ENCODE measurements around the gene VEZF1. TPM values are rescaled to one million over a fixed set of nuclear protein-coding genes. Genes with fewer than 3 reads are reported as not detected.

VEZF1 gene
- total RNA-seq, 1 experiment from 2014 or later: 78.1 TPM

GRCh38 chr17:57940231-57940630 is 47.8 kb downstream of the VEZF1 start:
- H3K27ac ChIP-seq (ENCODE audit: low read length): peak overlapping the region; percentile 52
- no peaks in the 10 kb centered on the region for H3K36me3 ChIP-seq (ENCODE audit: low read depth, low read length)
- intact Hi-C loops (cut with micrococcal nuclease): no loop called here
- H3K4me1 ChIP-seq (ENCODE audit: insufficient read depth, low read length): peaks cover 67% of the 10 kb centered on the region
- TF ChIP-seq EZH2phosphoT487 (IDR thresholded peaks at IDR 0.05; ENCODE audit: borderline replicate concordance, low read length) (no peak), EZH2 (IDR thresholded peaks at IDR 0.05; ENCODE audit: low read length, unreplicated experiment) (no peak), CTCF (conservative IDR thresholded peaks at IDR 0.05; ENCODE audit: low read depth, low read length) (no peak)
- H3F3A ChIP-seq (ENCODE audit: low read length, unreplicated experiment): no peaks in the 10 kb centered on the region
- peak overlapping the region; percentile 26 for H3K4me2 ChIP-seq (ENCODE audit: low read length)
- POLR2A ChIA-PET (ENCODE audit: unreplicated experiment): interaction anchor here (1.1 to 1.4 kb wide), 2 partner anchors 48 to 61 kb away, joined by 3 to 5 read pairs; partner anchors contain the start of gene VEZF1
- DNase-seq (no peak), ATAC-seq (peak; percentile 2)
- H3K9ac ChIP-seq (ENCODE audit: low read length): no peak overlapping the region
- H3K79me2 ChIP-seq (ENCODE audit: low read length): peaks cover 88% of the 10 kb centered on the region
- H3K4me3 ChIP-seq (ENCODE audit: low read length): no peak overlapping the region
- no peaks in the 10 kb centered on the region for H4K20me1 ChIP-seq (ENCODE audit: low read length)
- no peaks in the 10 kb centered on the region for H3K9me3 ChIP-seq (ENCODE audit: low read length)
- no peaks in the 10 kb centered on the region for H3K9me2 ChIP-seq (replicated peaks; ENCODE audit: low read length)
- no TSS peak for BruUV-seq (replicated peaks)
- H3K27me3 ChIP-seq (ENCODE audit: low read length): no peaks in the 10 kb centered on the region
- no peak overlapping the region for H2AFZ ChIP-seq (ENCODE audit: low read length)
- CTCF ChIA-PET: interaction anchor here (1.5 to 1.6 kb wide), 2 partner anchors 16 to 59 kb away, joined by 3 read pairs; partner anchors contain the start of gene CUEDC1

DNA sequence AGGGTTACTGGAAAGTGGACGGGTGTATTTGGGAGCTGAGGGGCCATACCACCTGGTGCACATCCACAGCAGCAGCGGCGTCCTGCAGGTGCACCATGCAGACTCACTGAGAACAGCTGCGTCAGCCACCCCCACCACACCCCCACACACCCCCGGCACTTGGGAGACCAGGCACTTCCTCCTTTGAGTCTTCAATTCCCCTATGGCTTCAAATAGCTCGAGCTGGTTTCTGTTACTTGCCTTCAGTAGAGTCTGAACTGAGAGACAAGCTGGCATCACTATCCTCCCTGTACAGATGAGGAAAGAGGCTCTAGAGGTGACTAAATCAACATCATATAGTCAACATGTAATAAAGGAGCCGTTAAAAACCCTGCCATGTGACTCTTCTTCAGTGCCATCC is 48.3 kb downstream of the VEZF1 start:
- H3K9me2 ChIP-seq (replicated peaks; ENCODE audit: low read length): no peaks in the 10 kb centered on the region
- no peak overlapping the region for H3K9ac ChIP-seq (ENCODE audit: low read length)
- no TSS peak for BruUV-seq (replicated peaks)
- DNase-seq (no peak), ATAC-seq (no peak)
- no peak for TF ChIP-seq EZH2 (IDR thresholded peaks at IDR 0.05; ENCODE audit: low read length, unreplicated experiment)
- no peak for TF ChIP-seq CTCF (conservative IDR thresholded peaks at IDR 0.05; ENCODE audit: low read depth, low read length)
- no peak for TF ChIP-seq EZH2phosphoT487 (IDR thresholded peaks at IDR 0.05; ENCODE audit: borderline replicate concordance, low read length)
- intact Hi-C loops (cut with micrococcal nuclease): no loop called here
- no peaks in the 10 kb centered on the region for H4K20me1 ChIP-seq (ENCODE audit: low read length)
- no peaks in the 10 kb centered on the region for H3K36me3 ChIP-seq (ENCODE audit: low read depth, low read length)
- no peaks in the 10 kb centered on the region for H3F3A ChIP-seq (ENCODE audit: low read length, unreplicated experiment)
- no peak overlapping the region for H2AFZ ChIP-seq (ENCODE audit: low read length)
- H3K4me3 ChIP-seq (ENCODE audit: low read length): no peak overlapping the region
- H3K4me1 ChIP-seq (ENCODE audit: insufficient read depth, low read length): peaks cover 69% of the 10 kb centered on the region
- H3K79me2 ChIP-seq (ENCODE audit: low read length): peaks cover 84% of the 10 kb centered on the region
- CTCF ChIA-PET: interaction anchor here (1.5 to 1.6 kb wide), 2 partner anchors 16 to 60 kb away, joined by 3 read pairs; partner anchors contain the start of gene CUEDC1
- no peaks in the 10 kb centered on the region for H3K27me3 ChIP-seq (ENCODE audit: low read length)
- peak overlapping the region; percentile 52 for H3K27ac ChIP-seq (ENCODE audit: low read length)
- H3K9me3 ChIP-seq (ENCODE audit: low read length): no peaks in the 10 kb centered on the region
- H3K4me2 ChIP-seq (ENCODE audit: low read length): peak overlapping the region; percentile 26; the same call in 1 of the 2 replicates
- POLR2A ChIA-PET (ENCODE audit: unreplicated experiment): interaction anchor here (1.1 kb wide), 1 partner anchor 61 kb away, joined by 3 read pairs; no protein-coding TSS in a partner anchor

DNA sequence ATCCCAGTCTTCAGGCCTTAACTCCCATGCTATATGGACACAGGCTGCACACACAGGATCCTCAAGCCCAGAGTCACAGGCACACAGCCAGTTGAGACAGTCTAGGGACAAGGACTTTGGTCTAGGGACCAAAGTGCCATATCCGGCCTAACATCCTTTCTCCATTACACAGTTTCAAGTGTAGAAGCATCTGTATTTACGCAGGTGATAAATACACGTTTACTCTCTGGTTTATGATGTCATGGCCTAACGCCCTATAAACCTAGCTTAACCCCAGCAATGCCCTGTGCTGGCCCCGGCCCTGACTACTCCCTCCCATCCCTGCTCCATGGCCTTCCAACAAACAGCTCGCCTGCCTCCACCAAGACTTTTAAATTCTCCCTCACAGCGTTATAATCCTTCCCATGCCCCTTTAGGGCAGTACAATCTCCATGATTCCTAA is 50.0 kb downstream of the VEZF1 start:
- Histone ChIP-seq H3K27ac (ENCODE audit: low read length) (0 out of 2 replicates have a peak overlapping the region, but pooled peaks have one; percentile 3), H4K20me1 (ENCODE audit: low read length) (no peaks in the 10 kb centered on the region)

More for the DNA sequence above, 50.0 kb downstream of the VEZF1 start:
- intact Hi-C loops (cut with micrococcal nuclease): no loop called here
- H3K9ac ChIP-seq (ENCODE audit: low read length): no peak overlapping the region
- no peak overlapping the region for H2AFZ ChIP-seq (ENCODE audit: low read length)
- ATAC-seq (no peak), DNase-seq (no peak)
- no peaks in the 10 kb centered on the region for H3K27me3 ChIP-seq (ENCODE audit: low read length)
- no TSS peak for BruUV-seq (replicated peaks)
- H3K9me3 ChIP-seq (ENCODE audit: low read length): no peaks in the 10 kb centered on the region
- CTCF ChIA-PET: no interaction called here
- H3K79me2 ChIP-seq (ENCODE audit: low read length): peaks cover 85% of the 10 kb centered on the region
- H3K4me1 ChIP-seq (ENCODE audit: insufficient read depth, low read length): peaks cover 76% of the 10 kb centered on the region
- POLR2A ChIA-PET (ENCODE audit: unreplicated experiment): no interaction called here
- H3K36me3 ChIP-seq (ENCODE audit: low read depth, low read length): no peaks in the 10 kb centered on the region
- TF ChIP-seq EZH2 (IDR thresholded peaks at IDR 0.05; ENCODE audit: low read length, unreplicated experiment): no peak
- no peak for TF ChIP-seq EZH2phosphoT487 (IDR thresholded peaks at IDR 0.05; ENCODE audit: borderline replicate concordance, low read length)
- TF ChIP-seq CTCF (conservative IDR thresholded peaks at IDR 0.05; ENCODE audit: low read depth, low read length): no peak
- no peak overlapping the region for H3K4me2 ChIP-seq (ENCODE audit: low read length)
- no peaks in the 10 kb centered on the region for H3F3A ChIP-seq (ENCODE audit: low read length, unreplicated experiment)
- H3K4me3 ChIP-seq (ENCODE audit: low read length): no peak overlapping the region
- H3K9me2 ChIP-seq (replicated peaks; ENCODE audit: low read length): no peaks in the 10 kb centered on the region
